ENCODE data around the gene RABEPK. TPM values are rescaled to one million over a fixed set of nuclear protein-coding genes. Genes with fewer than 3 reads are reported as not detected.
"Not testable (repeated sequence)": the region's sequence is repeated elsewhere in the genome, so short reads cannot be mapped to it uniquely, and the experiment has no call there.

Gene RABEPK
- polyA plus RNA-seq, 1 experiment: 45.5 TPM

DNA sequence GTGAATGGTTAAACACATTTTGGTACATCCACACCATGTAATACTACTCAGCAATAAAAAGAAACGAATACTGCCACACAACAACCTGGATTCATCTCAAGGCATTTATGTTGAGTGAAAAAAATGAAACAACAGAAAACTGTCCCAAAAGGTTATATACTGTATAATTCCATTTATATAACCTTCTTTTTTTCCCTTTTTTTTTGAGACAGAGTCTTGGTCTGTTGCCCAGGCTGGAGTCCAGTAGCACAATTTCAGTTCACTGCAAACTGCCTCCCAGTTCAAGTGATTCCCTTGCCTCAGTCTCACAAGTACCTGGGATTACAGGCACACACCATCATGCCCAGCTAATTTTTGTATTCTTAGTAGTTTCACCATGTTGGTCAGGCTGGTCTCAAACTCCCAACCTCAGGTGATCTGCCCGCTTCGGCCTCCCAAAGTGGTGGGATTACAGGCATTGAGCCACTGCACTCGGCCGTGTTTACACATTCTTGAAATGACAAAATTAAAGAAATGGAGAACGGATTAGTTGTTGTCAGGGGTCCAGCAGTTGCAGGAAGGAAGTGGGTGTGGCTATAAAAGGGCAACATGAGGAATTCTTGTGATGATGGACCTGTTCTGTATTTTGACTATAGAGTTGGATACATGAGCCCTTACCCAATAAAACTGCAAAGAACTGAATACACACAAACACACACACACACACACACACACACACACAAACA is 28.1 kb upstream of the RABEPK start:
- ChIA-PET CTCF (no interaction called here), POLR2A (no interaction called here)
- Histone ChIP-seq H3K4me3 (ENCODE audit: low read depth, low read length) (no peak overlapping the region), H3K9me3 (ENCODE audit: control insufficient read depth, insufficient read depth, low read length) (no peaks in the 10 kb centered on the region), H3K27ac (ENCODE audit: low read depth, low read length) (no peak overlapping the region), H3K27me3 (ENCODE audit: control insufficient read depth, insufficient read depth, low read length) (no peaks in the 10 kb centered on the region)
- TF ChIP-seq, protein P1, sequence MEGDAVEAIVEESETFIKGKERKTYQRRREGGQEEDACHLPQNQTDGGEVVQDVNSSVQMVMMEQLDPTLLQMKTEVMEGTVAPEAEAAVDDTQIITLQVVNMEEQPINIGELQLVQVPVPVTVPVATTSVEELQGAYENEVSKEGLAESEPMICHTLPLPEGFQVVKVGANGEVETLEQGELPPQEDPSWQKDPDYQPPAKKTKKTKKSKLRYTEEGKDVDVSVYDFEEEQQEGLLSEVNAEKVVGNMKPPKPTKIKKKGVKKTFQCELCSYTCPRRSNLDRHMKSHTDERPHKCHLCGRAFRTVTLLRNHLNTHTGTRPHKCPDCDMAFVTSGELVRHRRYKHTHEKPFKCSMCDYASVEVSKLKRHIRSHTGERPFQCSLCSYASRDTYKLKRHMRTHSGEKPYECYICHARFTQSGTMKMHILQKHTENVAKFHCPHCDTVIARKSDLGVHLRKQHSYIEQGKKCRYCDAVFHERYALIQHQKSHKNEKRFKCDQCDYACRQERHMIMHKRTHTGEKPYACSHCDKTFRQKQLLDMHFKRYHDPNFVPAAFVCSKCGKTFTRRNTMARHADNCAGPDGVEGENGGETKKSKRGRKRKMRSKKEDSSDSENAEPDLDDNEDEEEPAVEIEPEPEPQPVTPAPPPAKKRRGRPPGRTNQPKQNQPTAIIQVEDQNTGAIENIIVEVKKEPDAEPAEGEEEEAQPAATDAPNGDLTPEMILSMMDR (IDR thresholded peaks at IDR 0.05; ENCODE audit: low read depth, low read length): no peak
- DNase-seq (ENCODE audit: low read depth, low spot score): no peak

DNA sequence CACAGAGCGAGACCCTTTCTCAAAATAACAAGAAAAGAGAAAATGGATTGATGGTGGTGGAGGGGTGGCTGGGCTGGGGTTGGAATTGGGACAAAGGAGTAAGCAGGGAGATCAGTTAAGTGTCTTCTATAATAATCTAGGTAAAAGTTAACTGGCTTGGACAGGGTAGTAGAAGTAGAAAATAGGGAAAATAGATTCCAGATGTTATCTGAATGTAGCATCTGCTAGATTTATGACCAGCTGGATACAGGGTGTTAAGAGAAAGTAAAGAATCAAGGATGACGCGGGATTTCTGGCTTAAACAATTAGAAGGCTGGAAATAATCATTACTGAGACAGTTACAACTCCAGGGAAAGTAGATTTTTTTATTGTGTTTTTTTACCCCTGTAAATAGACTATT is 23.7 kb upstream of the RABEPK start:
- no peak overlapping the region for H3K4me3 ChIP-seq (ENCODE audit: low read depth, low read length)
- no peaks in the 10 kb centered on the region for H3K27me3 ChIP-seq (ENCODE audit: control insufficient read depth, insufficient read depth, low read length)
- no peaks in the 10 kb centered on the region for H3K9me3 ChIP-seq (ENCODE audit: control insufficient read depth, insufficient read depth, low read length)
- TF ChIP-seq, protein P1 (IDR thresholded peaks at IDR 0.05; ENCODE audit: low read depth, low read length): no peak
- DNase-seq (ENCODE audit: low read depth, low spot score): no peak
- ChIA-PET CTCF (no interaction called here), POLR2A (no interaction called here)
- no peak overlapping the region for H3K27ac ChIP-seq (ENCODE audit: low read depth, low read length)

DNA sequence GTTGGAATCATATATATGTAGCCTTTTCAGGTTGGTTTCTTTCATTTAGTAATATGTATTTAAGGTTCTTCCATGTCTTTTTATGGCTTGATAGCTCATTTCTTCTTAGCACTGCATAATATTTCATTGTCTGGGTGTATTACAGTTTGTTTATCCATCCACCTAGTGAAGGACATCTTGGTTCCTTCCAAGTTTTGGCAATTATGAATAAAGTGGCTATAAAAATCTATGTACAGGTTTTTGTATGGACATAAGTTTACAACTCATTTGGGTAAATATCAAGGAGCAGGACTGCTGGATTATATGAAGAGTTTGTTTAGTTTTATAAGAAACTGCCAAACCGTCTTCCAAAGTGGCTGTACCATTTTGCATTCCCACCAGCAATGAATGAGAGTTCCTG is 22.5 kb upstream of the RABEPK start:
- Histone ChIP-seq H3K27ac (ENCODE audit: low read depth, low read length) (no peak overlapping the region), H3K27me3 (ENCODE audit: control insufficient read depth, insufficient read depth, low read length) (no peaks in the 10 kb centered on the region), H3K9me3 (ENCODE audit: control insufficient read depth, insufficient read depth, low read length) (no peaks in the 10 kb centered on the region), H3K4me3 (ENCODE audit: low read depth, low read length) (no peak overlapping the region)
- TF ChIP-seq, protein P1 (IDR thresholded peaks at IDR 0.05; ENCODE audit: low read depth, low read length): no peak
- CTCF ChIA-PET: no interaction called here
- DNase-seq (ENCODE audit: low read depth, low spot score): no peak
- POLR2A ChIA-PET: interaction anchor here (0.5 kb wide), 1 partner anchor 455 kb away, joined by 3 read pairs; no protein-coding TSS in a partner anchor

DNA sequence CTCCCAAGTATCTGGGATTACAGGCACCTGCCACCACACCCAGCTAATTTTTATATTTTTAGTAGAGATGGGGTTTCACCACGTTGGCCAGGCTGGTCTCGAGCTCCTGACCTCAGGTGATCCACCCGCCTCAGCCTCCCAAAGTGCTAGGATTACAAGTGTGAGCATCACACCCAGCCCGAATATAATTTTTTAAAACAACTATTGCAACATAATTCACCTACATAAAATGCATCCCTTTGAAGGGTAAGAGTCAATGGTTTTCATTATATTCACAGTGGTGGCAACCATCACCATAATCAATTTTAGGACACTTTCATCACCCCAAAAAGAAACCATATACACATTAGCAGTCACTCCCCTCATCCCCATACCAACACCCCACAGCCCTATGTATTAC is 20.6 kb upstream of the RABEPK start:
- DNase-seq (ENCODE audit: low read depth, low spot score); H3K9me3 ChIP-seq (ENCODE audit: control insufficient read depth, insufficient read depth, low read length); H3K27me3 ChIP-seq (ENCODE audit: control insufficient read depth, insufficient read depth, low read length); POLR2A ChIA-PET; H3K4me3 ChIP-seq (ENCODE audit: low read depth, low read length); H3K27ac ChIP-seq (ENCODE audit: low read depth, low read length): not testable (repeated sequence)
- CTCF ChIA-PET: interaction anchor here (0.8 kb wide), 1 partner anchor 24 kb away, joined by 5 read pairs; no protein-coding TSS in a partner anchor

DNA sequence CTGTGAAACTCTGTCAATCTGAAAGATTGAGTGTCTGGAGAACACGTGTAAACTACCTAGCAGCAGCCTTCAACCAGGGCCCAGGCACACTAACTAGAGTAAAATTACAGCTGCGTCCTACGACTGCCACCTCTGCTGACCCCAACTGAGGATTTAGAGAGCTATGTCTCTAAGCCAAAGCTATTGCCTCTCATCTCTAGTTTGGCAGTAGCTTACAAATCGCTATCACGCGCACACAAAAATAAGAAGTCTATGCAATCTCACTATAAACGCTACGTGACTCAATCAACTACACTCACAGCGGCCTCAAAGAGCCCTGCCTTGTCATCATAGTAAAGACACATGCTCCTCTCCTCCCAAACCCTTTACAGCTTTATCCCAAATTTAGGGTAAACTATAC is 19.5 kb upstream of the RABEPK start:
- ChIA-PET POLR2A (no interaction called here), CTCF (no interaction called here)
- no peaks in the 10 kb centered on the region for H3K27me3 ChIP-seq (ENCODE audit: control insufficient read depth, insufficient read depth, low read length)
- no peak overlapping the region for H3K27ac ChIP-seq (ENCODE audit: low read depth, low read length)
- no peak for DNase-seq (ENCODE audit: low read depth, low spot score)
- no peak overlapping the region for H3K4me3 ChIP-seq (ENCODE audit: low read depth, low read length)
- TF ChIP-seq, protein P1 (IDR thresholded peaks at IDR 0.05; ENCODE audit: low read depth, low read length): no peak
- H3K9me3 ChIP-seq (ENCODE audit: control insufficient read depth, insufficient read depth, low read length): no peaks in the 10 kb centered on the region

DNA sequence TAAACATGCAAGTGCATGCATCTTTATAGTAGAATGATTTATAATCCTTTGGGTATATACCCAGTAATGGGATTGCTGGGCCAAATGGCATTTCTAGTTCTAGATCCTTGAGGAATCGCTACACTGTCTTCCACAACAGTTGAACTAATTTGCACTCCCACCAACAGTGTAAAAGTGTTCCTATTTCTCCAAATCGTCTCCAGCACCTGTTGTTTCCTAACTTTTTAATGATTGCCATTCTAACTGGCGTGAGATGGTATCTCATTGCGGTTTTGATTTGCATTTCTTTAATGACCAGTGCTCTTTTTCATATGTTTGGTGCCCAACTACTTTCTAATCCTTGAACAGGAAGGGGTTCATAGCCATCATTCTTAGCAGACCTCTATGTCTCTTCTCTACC is 18.6 kb upstream of the RABEPK start:
- CTCF ChIA-PET; POLR2A ChIA-PET; H3K27me3 ChIP-seq (ENCODE audit: control insufficient read depth, insufficient read depth, low read length); H3K27ac ChIP-seq (ENCODE audit: low read depth, low read length); H3K4me3 ChIP-seq (ENCODE audit: low read depth, low read length); DNase-seq (ENCODE audit: low read depth, low spot score); H3K9me3 ChIP-seq (ENCODE audit: control insufficient read depth, insufficient read depth, low read length): not testable (repeated sequence)

All from AG04450 (cell line).